Activated B cell treated with CpG ODN at 0.5 μM for 24 hours (primary cell): Measurements from ENCODE around the gene MED20. TPM values are rescaled to one million over a fixed set of nuclear protein-coding genes. Genes with fewer than 3 reads are reported as not detected.

Experiments used
- ATAC-seq: fragments of 200-7000 bp; cut with Tn5 transposase; one replicate; pipeline ENCODE4 v1.10.0; 2021; ENCODE audit warnings: low read depth, mild to moderate bottlenecking, moderate library complexity
- CTCF ChIA-PET: fragments of 350-600 bp; sonication (Branson Sonifier 250); formaldehyde crosslinking; loops from one replicate; lab custom pipeline; 2021; ENCODE audit warnings: antibody characterized with exemption; lab: Charles Lee
- POLR2A ChIA-PET: fragments of 350-600 bp; sonication (Branson Sonifier 250); formaldehyde crosslinking; loops from one replicate; lab custom pipeline; 2021; ENCODE audit warnings: antibody characterized with exemption; lab: Charles Lee
- DNase-seq: peaks from one replicate; pipeline ENCODE4 v3.0.0; 2022
- H3K27ac Mint-ChIP-seq: one replicate; pipeline ENCODE4 v1.8.0; 2020; ENCODE audit warnings: mixed read lengths
- H3K27me3 Mint-ChIP-seq: one replicate; pipeline ENCODE4 v1.8.0; 2021; ENCODE audit warnings: mixed read lengths
- H3K36me3 Mint-ChIP-seq: one replicate; pipeline ENCODE4 v1.8.0; 2021; ENCODE audit warnings: low read depth, mixed read lengths
- H3K4me1 Mint-ChIP-seq: one replicate; pipeline ENCODE4 v1.8.0; 2021; ENCODE audit warnings: mixed read lengths
- H3K4me3 Mint-ChIP-seq: one replicate; pipeline ENCODE4 v1.8.0; 2020; ENCODE audit warnings: mild to moderate bottlenecking, mixed read lengths
- H3K9me3 Mint-ChIP-seq: one replicate; pipeline ENCODE4 v1.8.0; 2020; ENCODE audit warnings: mixed read lengths
- intact Hi-C: fragments of 100-400 bp; cut with micrococcal nuclease; formaldehyde crosslinking; loops from one replicate; pipeline ENCODE4 v1.15.1; 2024
- total RNA-seq: library from RNA; stranded (reverse); gene quantifications from 2 replicates; pipeline ENCODE4 v1.2.3, GENCODE V29; 2022
- TF ChIP-seq, protein P1 (sequence below): fragments of 200-600 bp; IDR thresholded peaks from one replicate; pipeline ENCODE4 v1.8.0; 2022; ENCODE audit warnings: antibody characterized with exemption, mild to moderate bottlenecking

MED20 gene
- total RNA-seq, 1 donor from 2014 or later = 21.1 TPM

- Mint-ChIP-seq H3K27ac (no peak overlapping the region), H3K4me3 (no peak overlapping the region), H3K36me3 (peaks cover 32% of the 10 kb centered on the region), H3K4me1 (peaks cover 30% of the 10 kb centered on the region), H3K27me3 (no peaks in the 10 kb centered on the region), H3K9me3 (no peaks in the 10 kb centered on the region)
- no peak for DNase-seq
- ChIA-PET CTCF (interaction anchor here (1.5 kb wide), 1 partner anchor 21 kb away, joined by 3 read pairs; no protein-coding TSS in a partner anchor), POLR2A (interaction anchor here (0.6 to 1.2 kb wide), 2 partner anchors 72 to 85 kb away, joined by 3 to 10 read pairs; no protein-coding TSS in a partner anchor)
- TF ChIP-seq, protein P1, sequence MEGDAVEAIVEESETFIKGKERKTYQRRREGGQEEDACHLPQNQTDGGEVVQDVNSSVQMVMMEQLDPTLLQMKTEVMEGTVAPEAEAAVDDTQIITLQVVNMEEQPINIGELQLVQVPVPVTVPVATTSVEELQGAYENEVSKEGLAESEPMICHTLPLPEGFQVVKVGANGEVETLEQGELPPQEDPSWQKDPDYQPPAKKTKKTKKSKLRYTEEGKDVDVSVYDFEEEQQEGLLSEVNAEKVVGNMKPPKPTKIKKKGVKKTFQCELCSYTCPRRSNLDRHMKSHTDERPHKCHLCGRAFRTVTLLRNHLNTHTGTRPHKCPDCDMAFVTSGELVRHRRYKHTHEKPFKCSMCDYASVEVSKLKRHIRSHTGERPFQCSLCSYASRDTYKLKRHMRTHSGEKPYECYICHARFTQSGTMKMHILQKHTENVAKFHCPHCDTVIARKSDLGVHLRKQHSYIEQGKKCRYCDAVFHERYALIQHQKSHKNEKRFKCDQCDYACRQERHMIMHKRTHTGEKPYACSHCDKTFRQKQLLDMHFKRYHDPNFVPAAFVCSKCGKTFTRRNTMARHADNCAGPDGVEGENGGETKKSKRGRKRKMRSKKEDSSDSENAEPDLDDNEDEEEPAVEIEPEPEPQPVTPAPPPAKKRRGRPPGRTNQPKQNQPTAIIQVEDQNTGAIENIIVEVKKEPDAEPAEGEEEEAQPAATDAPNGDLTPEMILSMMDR = no peak
- no peak for ATAC-seq
- intact Hi-C loops = no loop called here
Observed at GRCh38 chr6:41966214-41966920, 45.4 kb upstream of the MED20 start.

DNA sequence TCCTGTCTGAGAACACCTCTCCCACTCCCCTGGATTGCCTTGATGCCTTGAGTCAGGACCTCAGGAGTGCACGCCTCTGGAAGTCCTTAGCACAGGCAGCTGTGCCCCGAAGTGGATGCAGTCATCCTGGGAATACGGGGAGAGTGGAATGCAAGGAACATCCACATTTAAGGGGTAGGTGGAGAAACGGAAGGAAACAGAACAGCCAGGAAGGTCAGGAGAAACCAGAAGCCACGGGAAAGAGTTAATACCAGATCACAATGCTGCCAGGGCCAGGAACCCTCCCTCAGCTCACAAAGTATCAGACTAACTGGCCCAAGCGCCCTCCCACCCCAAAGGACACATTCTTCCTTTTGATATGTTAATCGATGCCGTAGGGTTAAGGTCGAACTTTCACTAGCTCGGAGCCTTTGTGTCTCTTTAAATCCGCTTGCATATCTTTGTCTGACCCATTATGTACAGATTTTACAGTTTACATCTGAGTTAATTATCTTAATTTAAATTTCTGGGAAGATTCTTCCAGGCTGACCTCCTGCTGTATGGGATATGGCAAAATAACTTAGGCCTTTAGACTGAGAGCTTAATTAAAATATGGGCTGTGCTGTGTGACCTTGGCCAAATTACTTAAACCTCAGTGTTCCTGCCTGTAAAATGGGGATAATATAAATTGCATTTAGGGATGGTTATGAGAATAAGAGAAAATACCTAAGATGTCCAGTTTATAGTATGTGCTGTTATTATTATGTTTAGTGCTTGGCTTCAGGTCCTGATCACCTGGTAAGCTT is 44.7 kb upstream of the MED20 start:
- no peak overlapping the region for H3K4me3 Mint-ChIP-seq
- H3K27me3 Mint-ChIP-seq = no peaks in the 10 kb centered on the region
- H3K27ac Mint-ChIP-seq = no peak overlapping the region
- H3K4me1 Mint-ChIP-seq = peaks cover 27% of the 10 kb centered on the region
- no peak for DNase-seq
- H3K36me3 Mint-ChIP-seq = peaks cover 34% of the 10 kb centered on the region
- intact Hi-C loops = no loop called here
- no peaks in the 10 kb centered on the region for H3K9me3 Mint-ChIP-seq
- TF ChIP-seq, protein P1 = no peak
- ChIA-PET POLR2A (interaction anchor here (0.6 to 1.2 kb wide), 2 partner anchors 71 to 85 kb away, joined by 3 to 10 read pairs; no protein-coding TSS in a partner anchor), CTCF (interaction anchor here (1.5 kb wide), 1 partner anchor 21 kb away, joined by 3 read pairs; no protein-coding TSS in a partner anchor)
- no peak for ATAC-seq

- Mint-ChIP-seq H3K36me3 (peaks cover 36% of the 10 kb centered on the region), H3K27ac (peak overlapping the region; percentile 18), H3K4me1 (peaks cover 24% of the 10 kb centered on the region), H3K9me3 (no peaks in the 10 kb centered on the region), H3K4me3 (no peak overlapping the region), H3K27me3 (no peaks in the 10 kb centered on the region)
- intact Hi-C loops = no loop called here
- POLR2A ChIA-PET = interaction anchor here (0.6 to 1.5 kb wide), 2 partner anchors 8 to 410 kb away, joined by 4 read pairs; no protein-coding TSS in a partner anchor
- no peak for ATAC-seq
- TF ChIP-seq, protein P1 = no peak
- CTCF ChIA-PET = no interaction called here
- no peak for DNase-seq
Observed at GRCh38 chr6:41964201-41964887, 43.4 kb upstream of the MED20 start.

GRCh38 chr6:41963371-41963770 is 42.4 kb upstream of the MED20 start:
- Mint-ChIP-seq H3K9me3 (peaks cover 4% of the 10 kb centered on the region), H3K36me3 (peaks cover 44% of the 10 kb centered on the region), H3K4me1 (peaks cover 33% of the 10 kb centered on the region), H3K27ac (peak overlapping the region; percentile 51), H3K27me3 (no peaks in the 10 kb centered on the region), H3K4me3 (no peak overlapping the region)
- TF ChIP-seq, protein P1 = no peak
- DNase-seq = no peak
- CTCF ChIA-PET = interaction anchor here (0.6 to 1.1 kb wide), 2 partner anchors 24 to 76 kb away, joined by 3 read pairs; no protein-coding TSS in a partner anchor
- ATAC-seq = no peak
- POLR2A ChIA-PET = interaction anchor here (0.6 to 1.5 kb wide), 4 partner anchors 9 to 411 kb away, joined by 3 to 4 read pairs (median 4); no protein-coding TSS in a partner anchor
- intact Hi-C loops = no loop called here
